ENCODE data around the gene NCOA1.

- TF ChIP-seq CTCF (IDR thresholded peaks at IDR 0.05) (no peak), POLR2A (IDR thresholded peaks at IDR 0.05) (no peak), EP300 (IDR thresholded peaks at IDR 0.05) (no peak)
These were observed 50.6 kb downstream of the NCOA1 start for GRCh38 chr2:24541621-24542020.

Data from gastroesophageal sphincter (tissue), 3 donors.